ENCODE measurements around the gene MOSPD2. TPM values are rescaled to one million over a fixed set of nuclear protein-coding genes. Genes with fewer than 3 reads are reported as not detected.

The MOSPD2 gene
- total and polyA plus RNA-seq, 2 of the 4 experiments (the other 2 are of a cell fraction), result 14.1 to 22.2 TPM

DNA sequence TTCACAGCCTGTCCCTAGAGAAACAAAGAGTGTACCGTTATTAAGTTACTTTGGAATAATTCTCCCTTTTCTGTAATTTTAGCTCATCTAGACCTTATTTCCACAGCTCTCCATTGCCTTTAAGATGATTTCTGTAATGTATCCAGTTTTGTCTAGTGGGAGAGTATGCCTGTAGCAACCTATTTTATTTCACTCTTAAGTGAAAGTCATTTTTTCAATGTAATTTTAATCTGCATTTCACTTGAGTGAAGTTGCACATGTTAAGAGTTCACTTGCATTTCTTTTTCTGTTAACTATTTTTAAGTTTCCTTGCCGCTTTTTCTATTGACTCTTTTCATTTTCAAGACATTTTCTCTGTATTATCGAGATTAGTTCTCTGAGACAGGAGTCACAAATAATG lies 46.9 kb upstream of the MOSPD2 start:
- no TSS peak for BruUV-seq (replicated peaks)
- no peaks in the 10 kb centered on the region for H3K9me1 ChIP-seq (ENCODE audit: insufficient read depth, low read length)
- no peaks in the 10 kb centered on the region for H4K20me1 ChIP-seq (ENCODE audit: insufficient read depth, low read length)
- no peaks in the 10 kb centered on the region for H3K4me1 ChIP-seq (ENCODE audit: control insufficient read depth, insufficient read depth, low read length)
- H2AK5ac ChIP-seq (ENCODE audit: low read depth, low read length), result no peak overlapping the region
- H3K4ac ChIP-seq (ENCODE audit: low read depth, low read length), result no peak overlapping the region
- no peak overlapping the region for H3K56ac ChIP-seq (ENCODE audit: extremely low read depth, insufficient read depth, low read length)
- in situ Hi-C loops (cut with MboI; ENCODE audit: low sequenced_read_pairs) (no loop called here), intact Hi-C loops (cut with micrococcal nuclease) (no loop called here), dilution Hi-C loops (cut with HindIII; ENCODE audit: low sequenced_read_pairs, unreplicated experiment) (no loop called here)
- H3K9ac ChIP-seq (ENCODE audit: low read depth, low read length), result no peak overlapping the region
- no peak; the same call in 1 of the 2 replicates for ATAC-seq (ENCODE audit: low read depth)
- H3K4me3 ChIP-seq (ENCODE audit: insufficient read depth, low read depth, low read length), result no peak overlapping the region
- H2BK15ac ChIP-seq (ENCODE audit: low read depth, low read length), result no peak overlapping the region
- ChIA-PET POLR2A (ENCODE audit: unreplicated experiment) (no interaction called here), CTCF (no interaction called here)
- no peak overlapping the region for H3K27ac ChIP-seq (ENCODE audit: insufficient read depth, low read length)
- H2BK120ac ChIP-seq (ENCODE audit: low read depth, low read length), result no peak overlapping the region
- H3K9me3 ChIP-seq (ENCODE audit: control insufficient read depth, insufficient read depth, low read length), result no peaks in the 10 kb centered on the region
- H2AFZ ChIP-seq (replicated peaks; ENCODE audit: low read length, poor library complexity), result no peak overlapping the region
- no peak overlapping the region for H4K5ac ChIP-seq (ENCODE audit: low read depth, low read length)
- H3K14ac ChIP-seq (replicated peaks; ENCODE audit: low read depth, low read length), result no peak overlapping the region
- H3K23ac ChIP-seq (ENCODE audit: low read depth, low read length), result no peak overlapping the region
- no peak overlapping the region for H3K4me2 ChIP-seq (ENCODE audit: low read depth, low read length)
- DNase-seq, result no peak
- no peak overlapping the region for H4K91ac ChIP-seq (ENCODE audit: insufficient read depth, low read depth, low read length)
- WGBS, 2 experiments (ENCODE audit: extremely low coverage in 2 of 2, insufficient read length in 1 of 2), result no CpG with 5 or more reads among the region's 3 CpGs
- no peak overlapping the region for H3K18ac ChIP-seq (ENCODE audit: low read depth, low read length)
- no peaks in the 10 kb centered on the region for H3K27me3 ChIP-seq (ENCODE audit: control insufficient read depth, insufficient read depth, low read length)
- H3K79me1 ChIP-seq (ENCODE audit: low read depth in 1 of 2, low read length in 2 of 2), result no peaks in the 10 kb centered on the region
- no peak for TF ChIP-seq BHLHE40 (IDR thresholded peaks at IDR 0.05; ENCODE audit: low read depth, low read length)
- TF ChIP-seq CHD1 (IDR thresholded peaks at IDR 0.05; ENCODE audit: low read depth, low read length), result no peak
- no peak overlapping the region for H2BK20ac ChIP-seq (ENCODE audit: low read depth, low read length)
- H2BK5ac ChIP-seq (ENCODE audit: low read depth, low read length, poor library complexity, severe bottlenecking), result no peak overlapping the region
- no peaks in the 10 kb centered on the region for H3K36me3 ChIP-seq (ENCODE audit: control insufficient read depth, insufficient read depth, low read length)
- no peak overlapping the region for H2AK9ac ChIP-seq (replicated peaks; ENCODE audit: low read depth, low read length, poor library complexity)
- H4K8ac ChIP-seq (ENCODE audit: low read depth in 2 of 2, low read length in 2 of 2), result no peak overlapping the region
